Liver (tissue), 9 donors: Measurements from ENCODE around the gene NECTIN1. TPM values are rescaled to one million over a fixed set of nuclear protein-coding genes. Genes with fewer than 3 reads are reported as not detected.

Experiments used
- DNase-seq: peaks from one replicate; pipeline ENCODE4 v3.0.0-alpha.2; 2017; ENCODE audit warnings: low spot score
- H3K27ac ChIP-seq, 2 donors: one replicate each; pipeline ENCODE4 v1.7.0; 2013; ENCODE audit warnings: inconsistent platforms in 2 of 2, low read length in 2 of 2, control low read depth in 1 of 2, low read depth in 1 of 2, mild to moderate bottlenecking in 1 of 2
- H3K27me3 ChIP-seq, 4 donors: one replicate each; pipeline versions ENCODE4 v1.6.1 to v1.7.0; 2013; ENCODE audit warnings: low read length in 3 of 4, inconsistent platforms in 1 of 4, mild to moderate bottlenecking in 1 of 4, moderate library complexity in 1 of 4; ENCODE audit not compliant: control insufficient read depth in 4 of 4, insufficient read depth in 4 of 4
- H3K36me3 ChIP-seq, 4 donors: one replicate each; pipeline versions ENCODE4 v1.6.1 to v1.7.0; 2013; ENCODE audit warnings: low read length in 3 of 4, mild to moderate bottlenecking in 3 of 4, low read depth in 1 of 4, moderate library complexity in 1 of 4; ENCODE audit not compliant: control insufficient read depth in 4 of 4, insufficient read depth in 3 of 4
- H3K4me1 ChIP-seq, 4 donors: one replicate each; pipeline versions ENCODE4 v1.6.1 to v1.7.0; 2013; ENCODE audit warnings: low read length in 3 of 4, mild to moderate bottlenecking in 3 of 4, moderate library complexity in 1 of 4; ENCODE audit not compliant: control insufficient read depth in 4 of 4, insufficient read depth in 4 of 4
- H3K4me3 ChIP-seq, 3 donors: one replicate each; pipeline versions ENCODE4 v1.6.1 to v1.7.0; 2013; ENCODE audit warnings: low read length in 3 of 3, control low read depth in 1 of 3, low read depth in 1 of 3, mild to moderate bottlenecking in 1 of 3
- H3K9ac ChIP-seq, 2 donors: one replicate each; pipeline ENCODE4 v1.7.0; 2013; ENCODE audit warnings: low read length in 2 of 2, mild to moderate bottlenecking in 2 of 2, moderate library complexity in 2 of 2, control low read depth in 1 of 2, low read depth in 1 of 2
- H3K9me3 ChIP-seq, 4 donors: one replicate each; pipeline versions ENCODE4 v1.6.1 to v1.7.0; 2013; ENCODE audit warnings: low read length in 3 of 4; ENCODE audit not compliant: control insufficient read depth in 4 of 4
- ATF3 ChIP-seq: IDR thresholded peaks from 2 replicates; pipeline ENCODE4 v1.6.1; 2016; ENCODE audit warnings: antibody characterized with exemption
- CTCF ChIP-seq: fragments of 150-350 bp; IDR thresholded peaks from 2 replicates; pipeline ENCODE4 v1.5.1; 2017; ENCODE audit warnings: improper control_type of control experiment, low read depth, low read length; ENCODE audit not compliant: missing input control
- EGR1 ChIP-seq, 2 donors: IDR thresholded peaks; 2 replicates each; pipeline ENCODE4 v1.6.1; 2016 to 2018; ENCODE audit warnings: antibody characterized with exemption in 2 of 2, low read depth in 2 of 2
- FOXA1 ChIP-seq: IDR thresholded peaks from 2 replicates; pipeline ENCODE4 v1.6.1; 2016; ENCODE audit warnings: antibody characterized with exemption
- FOXA2 ChIP-seq: IDR thresholded peaks from 2 replicates; pipeline ENCODE4 v1.6.1; 2016; ENCODE audit warnings: antibody characterized with exemption
- GABPA ChIP-seq, 2 donors: IDR thresholded peaks in 1 of 2; conservative IDR thresholded peaks in 1 of 2; 2 replicates each; pipeline ENCODE4 v1.6.1; 2016; ENCODE audit warnings: antibody characterized with exemption in 2 of 2, mild to moderate bottlenecking in 1 of 2, moderate library complexity in 1 of 2
- HNF4A ChIP-seq, 2 donors: conservative IDR thresholded peaks; 2 replicates each; pipeline ENCODE4 v1.6.1; 2016; ENCODE audit warnings: antibody characterized with exemption in 2 of 2, mild to moderate bottlenecking in 2 of 2
- HNF4G ChIP-seq: IDR thresholded peaks from 2 replicates; pipeline ENCODE4 v1.6.1; 2016; ENCODE audit warnings: antibody characterized with exemption
- JUND ChIP-seq, 2 donors: IDR thresholded peaks; 2 replicates each; pipeline ENCODE4 v1.6.1; 2016; ENCODE audit warnings: antibody characterized with exemption in 2 of 2
- MAX ChIP-seq: IDR thresholded peaks from 2 replicates; pipeline ENCODE4 v1.6.1; 2016; ENCODE audit warnings: antibody characterized with exemption
- RAD21 ChIP-seq, 2 donors: IDR thresholded peaks; 2 replicates each; pipeline ENCODE4 v1.6.1; 2016; ENCODE audit warnings: antibody characterized with exemption in 2 of 2, mild to moderate bottlenecking in 2 of 2
- REST ChIP-seq: IDR thresholded peaks from 2 replicates; pipeline ENCODE4 v1.6.1; 2016; ENCODE audit warnings: antibody characterized with exemption, mild to moderate bottlenecking
- SP1 ChIP-seq: IDR thresholded peaks from 2 replicates; pipeline ENCODE4 v1.6.1; 2018; ENCODE audit warnings: antibody characterized with exemption, mild to moderate bottlenecking
- TAF1 ChIP-seq: conservative IDR thresholded peaks from 2 replicates; pipeline ENCODE4 v1.6.1; 2016; ENCODE audit warnings: antibody characterized with exemption, mild to moderate bottlenecking
- YY1 ChIP-seq: IDR thresholded peaks from 2 replicates; pipeline ENCODE4 v1.6.1; 2016; ENCODE audit warnings: antibody characterized with exemption, mild to moderate bottlenecking
- ZBTB33 ChIP-seq: IDR thresholded peaks from 2 replicates; pipeline ENCODE4 v1.6.1; 2016; ENCODE audit warnings: antibody characterized with exemption
- WGBS: extraction: QIAGEN DNeasy Blood & Tissue Kit; methylation state at CpG from one replicate; pipeline ENCODE4 v1.1.7; 2013; 5-methylcytosine and 5-hydroxymethylcytosine counted together
- polyA plus RNA-seq, 2 donors: library from polyadenylated mRNA; stranded (reverse) in 1 of 2; unstranded in 1 of 2; fragments of 200-250 nt in 1 of 2; fragments of >200 nt in 1 of 2; fragmentation: Nextera tagmentation in 1 of 2; extraction: Ambion mirVana in 1 of 2; gene quantifications; one replicate each; pipeline versions ENCODE4 v1.2.1 to v1.2.3, GENCODE V29; 2013 to 2015
- total RNA-seq, 2 donors: library from RNA; depleted of rRNA; stranded (reverse); fragments of >200 nt; gene quantifications; one replicate each; pipeline ENCODE4 v1.2.3, GENCODE V29; 2014
- donor health status: healthy.
- donor health status: healthy.
- donor health status: healthy.
- donor health status: healthy.
- donor health status: healthy.

The NECTIN1 gene
- total and polyA plus RNA-seq, 4 donors: 0.69 to 7.7 (median 5.0) TPM

GRCh38 chr11:119716582-119717498 is 12.2 kb downstream of the NECTIN1 start:
- no peaks in the 10 kb centered on the region for H3K36me3 ChIP-seq
- no peak overlapping the region for H3K9ac ChIP-seq
- 95% methylated on average over 30 of the region's 30 CpGs for WGBS
- no peaks in the 10 kb centered on the region for H3K9me3 ChIP-seq
- TF ChIP-seq YY1: no peak
- no peak for TF ChIP-seq RAD21 (IDR thresholded peaks at IDR 0.05)
- no peak for TF ChIP-seq FOXA1
- TF ChIP-seq GABPA (IDR thresholded peaks at IDR 0.05 in 1 of 2, conservative IDR thresholded peaks at IDR 0.05 in 1 of 2): no peak
- no peak for TF ChIP-seq FOXA2
- no peak for TF ChIP-seq ZBTB33
- TF ChIP-seq REST: no peak
- TF ChIP-seq MAX: no peak
- no peak for TF ChIP-seq SP1
- TF ChIP-seq HNF4A (conservative IDR thresholded peaks at IDR 0.05): no peak
- TF ChIP-seq HNF4G: no peak
- TF ChIP-seq TAF1: no peak
- TF ChIP-seq JUND (IDR thresholded peaks at IDR 0.05): no peak
- peaks cover 16 to 38% (median 35%) of the 10 kb centered on the region in 4 donors for H3K4me1 ChIP-seq
- no peak for DNase-seq
- H3K27me3 ChIP-seq: no peaks in the 10 kb centered on the region
- H3K4me3 ChIP-seq: no peak overlapping the region
- no peak overlapping the region for H3K27ac ChIP-seq

GRCh38 chr11:119714590-119714989 is 14.4 kb downstream of the NECTIN1 start:
- Histone ChIP-seq H3K4me3 (no peak overlapping the region), H3K36me3 (no peaks in the 10 kb centered on the region), H3K9me3 (no peaks in the 10 kb centered on the region), H3K4me1 (peaks cover 16 to 44% (median 38%) of the 10 kb centered on the region in 4 donors), H3K9ac (no peak overlapping the region), H3K27me3 (no peaks in the 10 kb centered on the region), H3K27ac (no peak overlapping the region)
- DNase-seq: no peak
- WGBS: 88% methylated on average over 6 of the region's 6 CpGs
- TF ChIP-seq EGR1 (IDR thresholded peaks at IDR 0.05; ENCODE audit: low read depth in 2 of 2) (no peak), RAD21 (IDR thresholded peaks at IDR 0.05) (no peak), ATF3 (no peak), CTCF (no peak), JUND (IDR thresholded peaks at IDR 0.05) (no peak), HNF4G (no peak), YY1 (no peak), SP1 (no peak), MAX (no peak), GABPA (IDR thresholded peaks at IDR 0.05 in 1 of 2, conservative IDR thresholded peaks at IDR 0.05 in 1 of 2) (no peak), FOXA1 (no peak), HNF4A (conservative IDR thresholded peaks at IDR 0.05) (no peak), ZBTB33 (no peak)
